ENCODE data around the gene NEURL3. TPM values are rescaled to one million over a fixed set of nuclear protein-coding genes. Genes with fewer than 3 reads are reported as not detected.
"Not testable (repeated sequence)": the region's sequence is repeated elsewhere in the genome, so short reads cannot be mapped to it uniquely, and the experiment has no call there.

The NEURL3 gene
- polyA plus RNA-seq (2014; cell fraction: cytosol; rRNA removed), result 0.42 TPM in 1 of 2 replicates, not detected in the other
- not detected in 2 replicates for polyA plus RNA-seq (2014; cell fraction: nucleus; rRNA removed)

- no peak for DNase-seq (ENCODE audit: low spot score)
Measured at GRCh38 chr2:96505231-96505889, at the start of gene NEURL3. NEURL3 (minus strand) TSS chr2:96505357; CDS start chr2:96505286, 71 bp downstream.

GRCh38 chr2:96554293-96555145 lies 49.4 kb upstream of the NEURL3 start:
- DNase-seq (ENCODE audit: low spot score), result peak; percentile 58

- not testable (repeated sequence) for DNase-seq (ENCODE audit: low spot score)
Measured at GRCh38 chr2:96553957-96554292, 48.8 kb upstream of the NEURL3 start.

- no peak for DNase-seq (ENCODE audit: low spot score)
Measured at GRCh38 chr2:96553176-96553956, 48.2 kb upstream of the NEURL3 start.

- no peak for DNase-seq (ENCODE audit: low spot score)
Measured at GRCh38 chr2:96552315-96553175, 47.4 kb upstream of the NEURL3 start.

GRCh38 chr2:96551605-96552314 lies 46.6 kb upstream of the NEURL3 start:
- no peak for DNase-seq (ENCODE audit: low spot score)

- no peak for DNase-seq (ENCODE audit: low spot score)
Measured at GRCh38 chr2:96550787-96551604, 45.8 kb upstream of the NEURL3 start.

GRCh38 chr2:96549967-96550786 lies 45.0 kb upstream of the NEURL3 start:
- DNase-seq (ENCODE audit: low spot score), result no peak

GRCh38 chr2:96549466-96549785 lies 44.3 kb upstream of the NEURL3 start:
- no peak for DNase-seq (ENCODE audit: low spot score)

- no peak for DNase-seq (ENCODE audit: low spot score)
Measured at GRCh38 chr2:96548558-96549465, 43.7 kb upstream of the NEURL3 start.

GRCh38 chr2:96547731-96548171 lies 42.6 kb upstream of the NEURL3 start:
- no peak for DNase-seq (ENCODE audit: low spot score)

- DNase-seq (ENCODE audit: low spot score), result no peak
Measured at GRCh38 chr2:96547203-96547641, 42.1 kb upstream of the NEURL3 start.

- no peak for DNase-seq (ENCODE audit: low spot score)
Measured at GRCh38 chr2:96546797-96547196, 41.6 kb upstream of the NEURL3 start.

GRCh38 chr2:96546321-96546720 lies 41.2 kb upstream of the NEURL3 start:
- DNase-seq (ENCODE audit: low spot score), result no peak

GRCh38 chr2:96542357-96542977 lies 37.3 kb upstream of the NEURL3 start:
- DNase-seq (ENCODE audit: low spot score), result no peak

- DNase-seq (ENCODE audit: low spot score), result no peak
Measured at GRCh38 chr2:96541398-96542152, 36.4 kb upstream of the NEURL3 start.

Measured in SK-N-DZ (cell line).